Activated CD4-positive, alpha-beta T cell treated with anti-CD3 and anti-CD28 coated beads, Interleukin-2, amount 10 ng/mL, durations not matched to agents 7 days and 5 days (primary cell): ENCODE measurements around the gene ACVRL1. TPM values are rescaled to one million over a fixed set of nuclear protein-coding genes. Genes with fewer than 3 reads are reported as not detected.

Source experiments
- CTCF ChIA-PET: fragments of 350-600 bp; sonication (Branson Sonifier 250); formaldehyde crosslinking; loops from one replicate; lab custom pipeline; 2021; ENCODE audit warnings: antibody characterized with exemption; lab: Charles Lee
- POLR2A ChIA-PET: fragments of 350-600 bp; sonication (Branson Sonifier 250); formaldehyde crosslinking; loops from one replicate; lab custom pipeline; 2021; ENCODE audit warnings: antibody characterized with exemption; lab: Charles Lee
- DNase-seq: peaks from one replicate; pipeline ENCODE4 v3.0.0-alpha.2; 2020
- H3K27ac Mint-ChIP-seq: one replicate; pipeline ENCODE4 v1.8.0; 2021; ENCODE audit warnings: mild to moderate bottlenecking, moderate library complexity, mixed read lengths
- H3K27me3 Mint-ChIP-seq: one replicate; pipeline ENCODE4 v1.8.0; 2021; ENCODE audit warnings: mixed read lengths
- H3K36me3 Mint-ChIP-seq: one replicate; pipeline ENCODE4 v1.8.0; 2021; ENCODE audit warnings: low read depth, mixed read lengths
- H3K4me1 Mint-ChIP-seq: one replicate; pipeline ENCODE4 v1.8.0; 2021; ENCODE audit warnings: mixed read lengths
- H3K4me3 Mint-ChIP-seq: one replicate; pipeline ENCODE4 v1.8.0; 2021; ENCODE audit warnings: mild to moderate bottlenecking, moderate library complexity, mixed read lengths
- H3K9me3 Mint-ChIP-seq: one replicate; pipeline ENCODE4 v1.8.0; 2021; ENCODE audit warnings: mixed read lengths
- total RNA-seq, 2 experiments: library from RNA; stranded (reverse); gene quantifications; one replicate each; pipeline ENCODE4 v1.2.3, GENCODE V29; 2021

Gene ACVRL1
- total RNA-seq, 2 experiments from 2014 or later, result not detected

GRCh38 chr12:51948066-51948465 lies 40.8 kb downstream of the ACVRL1 start:
- POLR2A ChIA-PET, result no interaction called here
- peaks cover 10% of the 10 kb centered on the region for H3K4me1 Mint-ChIP-seq
- peaks cover 21% of the 10 kb centered on the region for H3K9me3 Mint-ChIP-seq
- H3K36me3 Mint-ChIP-seq, result no peaks in the 10 kb centered on the region
- peaks cover 44% of the 10 kb centered on the region for H3K27me3 Mint-ChIP-seq
- H3K27ac Mint-ChIP-seq, result no peak overlapping the region
- no peak overlapping the region for H3K4me3 Mint-ChIP-seq
- no peak for DNase-seq
- CTCF ChIA-PET, result no interaction called here

GRCh38 chr12:51949342-51950030 lies 42.2 kb downstream of the ACVRL1 start:
- ChIA-PET POLR2A (no interaction called here), CTCF (interaction anchor here (0.5 to 1.1 kb wide), 4 partner anchors 17 to 264 kb away, joined by 3 to 4 read pairs (median 3); no protein-coding TSS in a partner anchor)
- H3K4me1 Mint-ChIP-seq, result peaks cover 22% of the 10 kb centered on the region
- no peaks in the 10 kb centered on the region for H3K36me3 Mint-ChIP-seq
- DNase-seq, result no peak
- no peak overlapping the region for H3K27ac Mint-ChIP-seq
- no peak overlapping the region for H3K4me3 Mint-ChIP-seq
- peaks cover 39% of the 10 kb centered on the region for H3K27me3 Mint-ChIP-seq
- peaks cover 17% of the 10 kb centered on the region for H3K9me3 Mint-ChIP-seq

GRCh38 chr12:51950682-51951198 lies 43.4 kb downstream of the ACVRL1 start:
- peaks cover 9% of the 10 kb centered on the region for H3K9me3 Mint-ChIP-seq
- POLR2A ChIA-PET, result no interaction called here
- no peak for DNase-seq
- peak overlapping the region; percentile 80 for H3K27ac Mint-ChIP-seq
- H3K27me3 Mint-ChIP-seq, result peaks cover 36% of the 10 kb centered on the region
- peak overlapping the region; percentile 86 for H3K4me3 Mint-ChIP-seq
- no peaks in the 10 kb centered on the region for H3K36me3 Mint-ChIP-seq
- CTCF ChIA-PET, result interaction anchor here (1.0 kb wide), 1 partner anchor 15 kb away, joined by 4 read pairs; no protein-coding TSS in a partner anchor
- peaks cover 28% of the 10 kb centered on the region for H3K4me1 Mint-ChIP-seq

- POLR2A ChIA-PET, result no interaction called here
- Mint-ChIP-seq H3K9me3 (peaks cover 6% of the 10 kb centered on the region), H3K36me3 (no peaks in the 10 kb centered on the region), H3K27me3 (peaks cover 36% of the 10 kb centered on the region), H3K27ac (peak within 1 kb of the TSS; percentile 80), H3K4me1 (peaks cover 28% of the 10 kb centered on the region), H3K4me3 (peak within 1 kb of the TSS; percentile 86)
- CTCF ChIA-PET, result interaction anchor here (0.7 kb wide), 1 partner anchor 19 kb away, joined by 3 read pairs; no protein-coding TSS in a partner anchor
- DNase-seq, result peak; percentile 91
Measured at GRCh38 chr12:51951199-51951842, 44.0 kb downstream of the ACVRL1 start, which contains the start of gene ACVR1B. ACVR1B (plus strand) TSS chr12:51951699; CDS start chr12:51951744, 45 bp downstream.

GRCh38 chr12:51951843-51952722 lies 44.8 kb downstream of the ACVRL1 start:
- Mint-ChIP-seq H3K4me1 (peaks cover 28% of the 10 kb centered on the region), H3K27me3 (peaks cover 33% of the 10 kb centered on the region), H3K27ac (peak overlapping the region; percentile 75), H3K9me3 (peaks cover 3% of the 10 kb centered on the region), H3K4me3 (peak overlapping the region; percentile 67), H3K36me3 (no peaks in the 10 kb centered on the region)
- DNase-seq, result no peak
- ChIA-PET POLR2A (no interaction called here), CTCF (interaction anchor here (0.7 kb wide), 1 partner anchor 19 kb away, joined by 3 read pairs; no protein-coding TSS in a partner anchor)

GRCh38 chr12:51953089-51953488 lies 45.8 kb downstream of the ACVRL1 start:
- peak overlapping the region; percentile 75 for H3K27ac Mint-ChIP-seq
- POLR2A ChIA-PET, result no interaction called here
- CTCF ChIA-PET, result no interaction called here
- no peaks in the 10 kb centered on the region for H3K9me3 Mint-ChIP-seq
- peaks cover 26% of the 10 kb centered on the region for H3K27me3 Mint-ChIP-seq
- DNase-seq, result no peak
- peak overlapping the region; percentile 35 for H3K4me3 Mint-ChIP-seq
- H3K4me1 Mint-ChIP-seq, result peaks cover 28% of the 10 kb centered on the region
- no peaks in the 10 kb centered on the region for H3K36me3 Mint-ChIP-seq

- POLR2A ChIA-PET, result no interaction called here
- DNase-seq, result no peak
- Mint-ChIP-seq H3K4me1 (peaks cover 28% of the 10 kb centered on the region), H3K36me3 (no peaks in the 10 kb centered on the region), H3K27ac (no peak overlapping the region), H3K27me3 (peaks cover 23% of the 10 kb centered on the region), H3K9me3 (no peaks in the 10 kb centered on the region), H3K4me3 (no peak overlapping the region)
- CTCF ChIA-PET, result interaction anchor here (1.0 kb wide), 1 partner anchor 23 kb away, joined by 3 read pairs; no protein-coding TSS in a partner anchor
Measured at GRCh38 chr12:51953864-51954263, 46.6 kb downstream of the ACVRL1 start.

GRCh38 chr12:51954561-51955361 lies 47.5 kb downstream of the ACVRL1 start:
- DNase-seq, result no peak
- Mint-ChIP-seq H3K36me3 (no peaks in the 10 kb centered on the region), H3K27me3 (peaks cover 19% of the 10 kb centered on the region), H3K4me3 (no peak overlapping the region), H3K27ac (no peak overlapping the region), H3K4me1 (peaks cover 28% of the 10 kb centered on the region), H3K9me3 (no peaks in the 10 kb centered on the region)
- CTCF ChIA-PET, result interaction anchor here (0.6 to 2.2 kb wide), 4 partner anchors 16 to 1379 kb away, joined by 3 to 7 read pairs (median 4); no protein-coding TSS in a partner anchor
- POLR2A ChIA-PET, result no interaction called here

GRCh38 chr12:51955702-51956101 lies 48.4 kb downstream of the ACVRL1 start:
- H3K9me3 Mint-ChIP-seq, result no peaks in the 10 kb centered on the region
- H3K36me3 Mint-ChIP-seq, result no peaks in the 10 kb centered on the region
- no peak overlapping the region for H3K4me3 Mint-ChIP-seq
- H3K27me3 Mint-ChIP-seq, result peaks cover 13% of the 10 kb centered on the region
- H3K27ac Mint-ChIP-seq, result no peak overlapping the region
- ChIA-PET CTCF (interaction anchor here (0.6 to 2.2 kb wide), 4 partner anchors 10 to 1380 kb away, joined by 3 to 7 read pairs (median 4); no protein-coding TSS in a partner anchor), POLR2A (no interaction called here)
- peaks cover 28% of the 10 kb centered on the region for H3K4me1 Mint-ChIP-seq
- no peak for DNase-seq

- POLR2A ChIA-PET, result no interaction called here
- no peak for DNase-seq
- no peak overlapping the region for H3K27ac Mint-ChIP-seq
- peaks cover 2% of the 10 kb centered on the region for H3K27me3 Mint-ChIP-seq
- CTCF ChIA-PET, result interaction anchor here (1.0 kb wide), 1 partner anchor 68 kb away, joined by 5 read pairs; no protein-coding TSS in a partner anchor
- H3K36me3 Mint-ChIP-seq, result no peaks in the 10 kb centered on the region
- peaks cover 25% of the 10 kb centered on the region for H3K4me1 Mint-ChIP-seq
- H3K9me3 Mint-ChIP-seq, result no peaks in the 10 kb centered on the region
- no peak overlapping the region for H3K4me3 Mint-ChIP-seq
Measured at GRCh38 chr12:51958542-51958941, 51.2 kb downstream of the ACVRL1 start.

- CTCF ChIA-PET, result interaction anchor here (1.0 to 2.6 kb wide), 2 partner anchors 11 to 67 kb away, joined by 5 to 12 read pairs; no protein-coding TSS in a partner anchor
- Mint-ChIP-seq H3K4me3 (no peak overlapping the region), H3K4me1 (peaks cover 21% of the 10 kb centered on the region), H3K27ac (no peak overlapping the region), H3K27me3 (no peaks in the 10 kb centered on the region), H3K36me3 (peaks cover under 1% of the 10 kb centered on the region), H3K9me3 (no peaks in the 10 kb centered on the region)
- POLR2A ChIA-PET, result no interaction called here
- no peak for DNase-seq
Measured at GRCh38 chr12:51959211-51959610, 51.9 kb downstream of the ACVRL1 start.
